SK-N-SH (cell line): ENCODE results near the gene PDZD8.

Experiments
- CTCF ChIP-seq: fragments of 200-600 bp; sonication (generic); IDR thresholded peaks from 2 replicates; pipeline ENCODE4 v1.6.1; 2017; ENCODE audit warnings: antibody characterized with exemption, mild to moderate bottlenecking, moderate library complexity
- EP300 ChIP-seq, 2 experiments: IDR thresholded peaks; 2 replicates each; pipeline versions ENCODE4 v1.4.0 to v1.6.1; 2012; ENCODE audit warnings: borderline replicate concordance in 1 of 2, low read depth in 1 of 2, low read length in 1 of 2
- FOXM1 ChIP-seq: IDR thresholded peaks from 2 replicates; pipeline ENCODE4 v1.4.0; 2012; ENCODE audit warnings: low read depth, mild to moderate bottlenecking
- GATA2 ChIP-seq: sonication (generic); formaldehyde crosslinking; IDR thresholded peaks from 2 replicates; pipeline ENCODE4 v1.5.0; 2020; ENCODE audit warnings: mild to moderate bottlenecking, missing genetic modification reagents
- POLR2AphosphoS5 ChIP-seq: IDR thresholded peaks from 2 replicates; pipeline ENCODE4 v1.6.1; 2012; ENCODE audit warnings: low read depth, low read length
- RAD21 ChIP-seq: IDR thresholded peaks from 2 replicates; pipeline ENCODE4 v1.6.1; 2012; ENCODE audit warnings: mild to moderate bottlenecking, low read length
- RFX5 ChIP-seq: IDR thresholded peaks from 2 replicates; pipeline ENCODE4 v1.6.1; 2012; ENCODE audit warnings: mild to moderate bottlenecking, improper control_type of control experiment, low read length
- SIN3A ChIP-seq: IDR thresholded peaks from 2 replicates; pipeline ENCODE4 v1.6.1; 2012; ENCODE audit warnings: low read depth, mild to moderate bottlenecking, low read length, moderate library complexity, borderline replicate concordance
- SMC3 ChIP-seq: IDR thresholded peaks from 2 replicates; pipeline ENCODE4 v1.6.1; 2012; ENCODE audit warnings: low read depth, low read length, improper control_type of control experiment
- USF1 ChIP-seq: IDR thresholded peaks from 2 replicates; pipeline ENCODE4 v1.4.0; 2012; ENCODE audit warnings: low read depth, borderline replicate concordance
- ZBTB33 ChIP-seq: IDR thresholded peaks from 2 replicates; pipeline ENCODE4 v1.4.0; 2012; ENCODE audit warnings: low read depth, borderline replicate concordance
- TF ChIP-seq, protein P1 (sequence below): fragments of 150-350 bp; IDR thresholded peaks from 2 replicates; pipeline ENCODE4 v1.6.1; 2017; ENCODE audit warnings: antibody characterized with exemption, low read length, low read depth, borderline replicate concordance

DNA sequence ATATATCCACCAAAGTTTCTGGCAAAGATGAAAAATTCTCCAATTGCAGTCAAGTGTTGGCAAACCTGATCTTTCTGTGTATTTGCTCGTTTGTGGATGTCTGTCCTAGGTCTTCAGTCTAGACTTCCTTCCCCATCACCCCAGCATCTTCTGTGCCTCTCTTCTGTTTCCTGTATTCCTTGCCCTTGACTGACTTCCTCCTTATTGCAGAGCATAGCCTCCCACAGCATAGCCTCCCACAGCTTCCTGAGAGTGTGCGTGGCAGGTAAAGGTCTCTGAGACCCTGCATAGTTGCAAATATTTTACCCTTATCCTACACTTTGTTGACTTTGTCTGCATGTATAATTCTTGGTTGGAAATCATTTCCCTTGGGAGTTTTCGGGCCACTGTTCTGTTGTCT, 116.0 kb downstream of the PDZD8 start:
- TF ChIP-seq RAD21 (no peak), SMC3 (no peak), CTCF (no peak), GATA2 (no peak), EP300 (IDR thresholded peaks at IDR 0.05; ENCODE audit: borderline replicate concordance in 1 of 2, low read depth in 1 of 2, low read length in 1 of 2) (no peak), FOXM1 (no peak), POLR2AphosphoS5 (no peak), SIN3A (no peak), USF1 (no peak), RFX5 (no peak), ZBTB33 (no peak)
- TF ChIP-seq, protein P1, sequence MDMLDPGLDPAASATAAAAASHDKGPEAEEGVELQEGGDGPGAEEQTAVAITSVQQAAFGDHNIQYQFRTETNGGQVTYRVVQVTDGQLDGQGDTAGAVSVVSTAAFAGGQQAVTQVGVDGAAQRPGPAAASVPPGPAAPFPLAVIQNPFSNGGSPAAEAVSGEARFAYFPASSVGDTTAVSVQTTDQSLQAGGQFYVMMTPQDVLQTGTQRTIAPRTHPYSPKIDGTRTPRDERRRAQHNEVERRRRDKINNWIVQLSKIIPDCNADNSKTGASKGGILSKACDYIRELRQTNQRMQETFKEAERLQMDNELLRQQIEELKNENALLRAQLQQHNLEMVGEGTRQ, result no peak
